Left ventricle myocardium inferior (tissue), 1 donor: ENCODE results near the gene CCDC181. TPM values are rescaled to one million over a fixed set of nuclear protein-coding genes. Genes with fewer than 3 reads are reported as not detected.

Source experiments
- DNase-seq: peaks from one replicate; pipeline ENCODE4 v3.0.0-alpha.2; 2020
- H3K27ac ChIP-seq: fragments of 200-600 bp; replicated peaks from 2 replicates; pipeline ENCODE4 v1.8.0; 2021
- H3K27me3 ChIP-seq: fragments of 200-600 bp; 2 replicates; pipeline ENCODE4 v1.8.0; 2021; ENCODE audit warnings: low read depth
- H3K36me3 ChIP-seq: fragments of 200-600 bp; 2 replicates; pipeline ENCODE4 v1.8.0; 2021
- H3K4me1 ChIP-seq: fragments of 200-600 bp; 2 replicates; pipeline ENCODE4 v1.8.0; 2021
- H3K4me3 ChIP-seq: fragments of 200-600 bp; 2 replicates; pipeline ENCODE4 v1.8.0; 2021; ENCODE audit warnings: mild to moderate bottlenecking, moderate library complexity
- H3K9me3 ChIP-seq: fragments of 200-600 bp; replicated peaks from 2 replicates; pipeline ENCODE4 v1.8.0; 2021
- CTCF ChIP-seq: fragments of 200-600 bp; IDR thresholded peaks from 2 replicates; pipeline ENCODE4 v1.8.0; 2021; ENCODE audit warnings: antibody characterized with exemption, mild to moderate bottlenecking, borderline replicate concordance
- intact Hi-C: fragments of 100-400 bp; cut with micrococcal nuclease; formaldehyde crosslinking; loops from one replicate; pipeline ENCODE4 v1.11.0; 2022
- total RNA-seq: library from RNA; stranded (reverse); fragmentation: NEBNext Ultra II Directional; extraction: Animal tissue kit (Norgen Biotek cat#: 25700); gene quantifications from one replicate; pipeline ENCODE4 v1.2.1, GENCODE V29; 2021
- donor health status: DM: no; HTN: yes; CAD: no; lungs with severe emphysema.

CCDC181 gene
- total RNA-seq, 1 donor from 2014 or later: 1.5 TPM

GRCh38 chr1:169460191-169460833, 33.0 kb upstream of the CCDC181 start:
- intact Hi-C loops: no loop called here
- H3K9me3 ChIP-seq: peaks cover 22% of the 10 kb centered on the region
- H3K4me3 ChIP-seq: peak overlapping the region; percentile 53
- no peak overlapping the region for H3K27ac ChIP-seq
- no peak for DNase-seq
- H3K27me3 ChIP-seq: peaks cover 8% of the 10 kb centered on the region
- H3K36me3 ChIP-seq: peaks cover 3% of the 10 kb centered on the region
- H3K4me1 ChIP-seq: peaks cover 5% of the 10 kb centered on the region
- no peak for TF ChIP-seq CTCF

GRCh38 chr1:169457443-169457842, 30.2 kb upstream of the CCDC181 start:
- intact Hi-C loops: no loop called here
- Histone ChIP-seq H3K9me3 (peaks cover 22% of the 10 kb centered on the region), H3K4me3 (no peak overlapping the region), H3K4me1 (peaks cover 5% of the 10 kb centered on the region), H3K27ac (no peak overlapping the region), H3K36me3 (no peaks in the 10 kb centered on the region), H3K27me3 (peaks cover 8% of the 10 kb centered on the region)
- no peak for TF ChIP-seq CTCF
- no peak for DNase-seq

- intact Hi-C loops: no loop called here
- Histone ChIP-seq H3K27me3 (peaks cover 8% of the 10 kb centered on the region), H3K4me3 (no peak overlapping the region), H3K9me3 (peaks cover 22% of the 10 kb centered on the region), H3K27ac (no peak overlapping the region), H3K36me3 (no peaks in the 10 kb centered on the region), H3K4me1 (peaks cover 5% of the 10 kb centered on the region)
- no peak for TF ChIP-seq CTCF
- DNase-seq: no peak
Observed at GRCh38 chr1:169456029-169456428, 28.8 kb upstream of the CCDC181 start.

- no peak for TF ChIP-seq CTCF
- intact Hi-C loops: no loop called here
Observed at GRCh38 chr1:169452921-169453320, 25.6 kb upstream of the CCDC181 start.

GRCh38 chr1:169451218-169451824, 24.0 kb upstream of the CCDC181 start:
- Histone ChIP-seq H3K9me3 (peaks cover under 1% of the 10 kb centered on the region), H3K4me1 (no peaks in the 10 kb centered on the region), H3K27me3 (no peaks in the 10 kb centered on the region), H3K4me3 (no peak overlapping the region), H3K27ac (no peak overlapping the region), H3K36me3 (no peaks in the 10 kb centered on the region)
- DNase-seq: no peak
- intact Hi-C loops: no loop called here
- TF ChIP-seq CTCF: no peak

More at GRCh38 chr1:169452921-169453320, 25.6 kb upstream of the CCDC181 start:
- Histone ChIP-seq H3K4me3 (no peak overlapping the region), H3K4me1 (no peaks in the 10 kb centered on the region), H3K9me3 (peaks cover 16% of the 10 kb centered on the region), H3K27me3 (no peaks in the 10 kb centered on the region), H3K36me3 (no peaks in the 10 kb centered on the region), H3K27ac (no peak overlapping the region)
- DNase-seq: no peak
